Keratinocyte (primary cell): ENCODE results near the gene SMYD2.

Experiments
- CTCF ChIP-seq, 3 experiments: IDR thresholded peaks in 1 of 3; conservative IDR thresholded peaks in 1 of 3; optimal IDR thresholded peaks in 1 of 3; 2 replicates in 2 of 3; 3 replicates in 1 of 3; pipeline versions ENCODE3 to v1.5.1; 2011; ENCODE audit warnings: low read length in 3 of 3, mild to moderate bottlenecking in 3 of 3, moderate library complexity in 2 of 3, control low read depth in 1 of 3, inconsistent platforms in 1 of 3; ENCODE audit not compliant: insufficient read depth in 2 of 3; ENCODE audit errors: extremely low read depth in 1 of 3
- EZH2 ChIP-seq: IDR thresholded peaks from one replicate; pipeline ENCODE4 v1.6.1; 2012; ENCODE audit warnings: inconsistent platforms, mild to moderate bottlenecking, low read length, moderate library complexity

- TF ChIP-seq CTCF (optimal IDR thresholded peaks at IDR 0.05 in 1 of 3, IDR thresholded peaks at IDR 0.05 in 1 of 3, conservative IDR thresholded peaks at IDR 0.05 in 1 of 3; ENCODE audit: extremely low read depth in 1 of 3, insufficient read depth in 2 of 3, low read length in 3 of 3) = no peak
- no peak for TF ChIP-seq EZH2
Observed at GRCh38 chr1:214384373-214385079, 103.6 kb downstream of the SMYD2 start.
